ENCODE data around the gene RBPMS2.
"Not testable (repeated sequence)": the region's sequence is repeated elsewhere in the genome, so short reads cannot be mapped to it uniquely, and the experiment has no call there.

Gene RBPMS2

GRCh38 chr15:64751464-64751863, 23.9 kb downstream of the RBPMS2 start:
- no peak for DNase-seq

GRCh38 chr15:64749999-64750657, 25.3 kb downstream of the RBPMS2 start:
- DNase-seq: no peak

GRCh38 chr15:64749167-64749566, 26.2 kb downstream of the RBPMS2 start:
- no peak for DNase-seq

GRCh38 chr15:64748251-64748650, 27.1 kb downstream of the RBPMS2 start:
- no peak for DNase-seq

GRCh38 chr15:64747578-64747977, 27.8 kb downstream of the RBPMS2 start:
- DNase-seq: no peak

GRCh38 chr15:64746921-64747320, 28.5 kb downstream of the RBPMS2 start:
- DNase-seq: no peak

- DNase-seq: no peak
Measured at GRCh38 chr15:64746356-64746755, 29.0 kb downstream of the RBPMS2 start.

- no peak for DNase-seq
Measured at GRCh38 chr15:64743691-64744090, 31.7 kb downstream of the RBPMS2 start.

GRCh38 chr15:64742921-64743320, 32.5 kb downstream of the RBPMS2 start:
- no peak for DNase-seq

- DNase-seq: no peak
Measured at GRCh38 chr15:64742385-64742784, 33.0 kb downstream of the RBPMS2 start.

GRCh38 chr15:64741708-64742107, 33.7 kb downstream of the RBPMS2 start:
- not testable (repeated sequence) for DNase-seq

GRCh38 chr15:64740311-64741170, 34.8 kb downstream of the RBPMS2 start:
- DNase-seq: no peak

GRCh38 chr15:64739577-64740143, 35.7 kb downstream of the RBPMS2 start:
- DNase-seq: no peak

GRCh38 chr15:64739156-64739555, 36.2 kb downstream of the RBPMS2 start:
- DNase-seq: no peak

GRCh38 chr15:64738226-64739095, 36.9 kb downstream of the RBPMS2 start:
- DNase-seq: no peak

- no peak for DNase-seq
Measured at GRCh38 chr15:64732156-64732860, 43.1 kb downstream of the RBPMS2 start.

GRCh38 chr15:64731805-64732151, 43.6 kb downstream of the RBPMS2 start:
- no peak for DNase-seq

GRCh38 chr15:64731012-64731804, 44.2 kb downstream of the RBPMS2 start:
- DNase-seq: peak; percentile 70

GRCh38 chr15:64730151-64730550, 45.2 kb downstream of the RBPMS2 start:
- no peak for DNase-seq

GRCh38 chr15:64720188-64720587, 55.2 kb downstream of the RBPMS2 start:
- DNase-seq: no peak

GRCh38 chr15:64717735-64718495, 57.5 kb downstream of the RBPMS2 start:
- no peak for DNase-seq
